SJSA1 (cell line): ENCODE measurements around the gene FRMPD4. TPM values are rescaled to one million over a fixed set of nuclear protein-coding genes. Genes with fewer than 3 reads are reported as not detected.

Experiments used
- DNase-seq, 2 experiments: peaks; one replicate each; pipeline ENCODE4 v3.0.0-alpha.2; 2015 to 2020; ENCODE audit warnings: low spot score in 2 of 2, low read depth in 1 of 2
- H3K27ac ChIP-seq: fragments of 250-450 bp; sonication (Bioruptor Pico); 2 replicates; pipeline ENCODE4 v1.5.1; 2020; ENCODE audit warnings: mild to moderate bottlenecking, moderate library complexity
- H3K27me3 ChIP-seq: fragments of 250-450 bp; sonication (Bioruptor Pico); replicated peaks from 2 replicates; pipeline ENCODE4 v1.5.1; 2020; ENCODE audit warnings: mild to moderate bottlenecking, moderate library complexity
- H3K36me3 ChIP-seq: fragments of 250-450 bp; sonication (Bioruptor Pico); 2 replicates; pipeline ENCODE4 v1.5.1; 2020; ENCODE audit warnings: mild to moderate bottlenecking
- H3K4me1 ChIP-seq: fragments of 250-450 bp; sonication (Bioruptor Pico); replicated peaks from 2 replicates; pipeline ENCODE4 v1.6.1; 2021; ENCODE audit warnings: mild to moderate bottlenecking
- H3K4me3 ChIP-seq: fragments of 250-450 bp; sonication (Bioruptor Pico); 2 replicates; pipeline ENCODE4 v1.5.1; 2020; ENCODE audit warnings: mild to moderate bottlenecking
- H3K9me3 ChIP-seq: fragments of 250-450 bp; sonication (Bioruptor Pico); replicated peaks from 2 replicates; pipeline ENCODE4 v1.5.1; 2020; ENCODE audit warnings: mild to moderate bottlenecking
- total RNA-seq: library from RNA; depleted of rRNA; stranded (reverse); fragments of >200 nt; shearing (Covaris generic); gene quantifications from 2 replicates; pipeline ENCODE4 v1.2.3, GENCODE V29; 2014; rRNA removed

The FRMPD4 gene
- 0.03 and 0.09 TPM in 2 replicates for total RNA-seq

DNA sequence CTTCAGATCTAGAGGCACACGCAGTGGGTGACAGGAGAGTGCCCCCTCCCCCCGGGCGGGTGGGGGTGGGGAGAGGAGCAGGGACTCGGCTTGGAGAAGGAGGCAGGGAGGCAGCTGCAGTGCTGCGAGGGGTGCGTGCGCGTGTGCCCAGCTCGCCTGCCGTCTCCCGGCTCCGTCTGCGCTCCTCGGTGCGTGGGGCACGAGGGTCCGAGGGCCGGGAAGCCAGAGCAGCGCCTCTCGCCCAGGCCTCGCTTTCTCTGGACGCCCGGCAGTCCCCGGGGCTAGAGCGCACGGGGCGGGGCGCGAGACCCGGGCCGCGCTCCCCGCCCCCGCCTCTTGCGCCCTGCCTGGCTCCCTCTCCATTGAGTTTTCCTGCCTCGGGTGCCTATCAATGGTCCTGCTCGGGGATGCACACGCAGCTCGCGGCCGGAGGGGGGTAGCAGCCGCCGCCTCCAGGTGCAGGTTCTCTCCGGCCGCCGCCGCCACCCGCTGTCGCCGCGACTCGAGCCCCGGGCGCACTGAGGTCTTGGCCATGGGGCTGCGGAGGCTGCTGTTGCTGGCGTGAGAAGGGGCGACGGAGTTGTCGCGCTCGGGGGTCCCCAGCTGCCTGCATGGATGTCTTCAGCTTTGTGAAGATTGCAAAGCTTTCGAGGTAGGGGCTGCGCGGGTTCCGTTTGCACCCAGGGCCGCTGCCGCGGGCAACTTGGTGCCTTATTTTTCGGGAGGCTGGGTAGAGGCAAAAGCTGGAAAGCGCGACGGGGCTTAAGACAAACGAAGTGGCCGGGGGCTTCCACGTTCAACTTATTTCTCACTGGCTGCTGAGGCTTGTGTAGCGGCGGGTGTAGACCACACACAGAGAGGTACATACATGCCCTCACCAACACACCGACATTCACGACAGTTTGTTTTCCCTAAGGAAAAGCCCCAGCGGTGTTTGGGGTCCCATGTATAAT is at the start of gene FRMPD4:
FRMPD4 (plus strand) TSS at position 113 of the 953 bp plus-strand sequence; CDS start at position 612, 499 bp downstream.
- H3K4me1 ChIP-seq = no peaks in the 10 kb centered on the region; the same call in 1 of the 2 replicates
- H3K27me3 ChIP-seq = no peaks in the 10 kb centered on the region
- peak within 1 kb of the TSS; percentile 33 for H3K4me3 ChIP-seq
- no peak within 1 kb of the TSS for H3K27ac ChIP-seq
- H3K36me3 ChIP-seq = no peaks in the 10 kb centered on the region
- H3K9me3 ChIP-seq = no peaks in the 10 kb centered on the region
- DNase-seq = peak; percentile 9 to 33

GRCh38 chrX:12089740-12090139 is 48.5 kb upstream of the FRMPD4 start:
- Histone ChIP-seq H3K4me1 (no peaks in the 10 kb centered on the region), H3K36me3 (no peaks in the 10 kb centered on the region), H3K9me3 (no peaks in the 10 kb centered on the region), H3K27me3 (no peaks in the 10 kb centered on the region), H3K4me3 (no peak overlapping the region), H3K27ac (no peak overlapping the region)
- no peak for DNase-seq

GRCh38 chrX:12113321-12113720 is 25.0 kb upstream of the FRMPD4 start:
- Histone ChIP-seq H3K27ac (no peak overlapping the region), H3K4me1 (no peaks in the 10 kb centered on the region), H3K36me3 (no peaks in the 10 kb centered on the region), H3K9me3 (no peaks in the 10 kb centered on the region), H3K4me3 (no peak overlapping the region), H3K27me3 (no peaks in the 10 kb centered on the region)
- no peak for DNase-seq

GRCh38 chrX:12115377-12115776 is 22.9 kb upstream of the FRMPD4 start:
- no peak for DNase-seq

DNA sequence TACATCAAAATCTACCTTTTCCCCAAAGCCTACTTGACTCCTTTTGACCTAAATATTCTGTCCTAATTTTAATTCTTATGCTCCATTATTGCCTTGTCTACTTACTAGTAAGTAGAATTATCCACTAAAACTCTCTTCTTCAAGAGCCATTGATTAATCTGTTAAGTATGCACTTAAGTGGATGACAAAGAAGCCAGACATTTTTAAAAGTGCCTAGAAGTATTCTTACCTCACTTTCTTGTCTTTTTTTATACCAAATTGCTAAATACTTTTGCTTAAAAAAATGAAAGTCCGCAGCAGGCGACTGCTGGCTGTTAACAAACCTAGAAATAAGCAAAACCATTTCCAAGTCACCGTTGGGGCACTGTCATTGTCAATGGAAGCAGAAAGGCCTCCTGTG is 20.1 kb upstream of the FRMPD4 start:
- Histone ChIP-seq H3K9me3 (no peaks in the 10 kb centered on the region), H3K4me1 (no peaks in the 10 kb centered on the region)
- DNase-seq = no peak

More at GRCh38 chrX:12115377-12115776, 22.9 kb upstream of the FRMPD4 start:
- H3K4me3 ChIP-seq = no peak overlapping the region
- no peaks in the 10 kb centered on the region for H3K4me1 ChIP-seq
- H3K27me3 ChIP-seq = no peaks in the 10 kb centered on the region
- no peaks in the 10 kb centered on the region for H3K9me3 ChIP-seq
- no peak overlapping the region for H3K27ac ChIP-seq
- no peaks in the 10 kb centered on the region for H3K36me3 ChIP-seq

GRCh38 chrX:12128017-12128416 is 10.3 kb upstream of the FRMPD4 start:
- H3K36me3 ChIP-seq = no peaks in the 10 kb centered on the region
- no peak for DNase-seq
- H3K27ac ChIP-seq = no peak overlapping the region
- no peak overlapping the region for H3K4me3 ChIP-seq
- H3K27me3 ChIP-seq = no peaks in the 10 kb centered on the region
- no peaks in the 10 kb centered on the region for H3K9me3 ChIP-seq
- no peaks in the 10 kb centered on the region for H3K4me1 ChIP-seq

More for the DNA sequence above, 20.1 kb upstream of the FRMPD4 start:
- H3K27me3 ChIP-seq = no peaks in the 10 kb centered on the region
- H3K4me3 ChIP-seq = no peak overlapping the region
- no peak overlapping the region for H3K27ac ChIP-seq
- no peaks in the 10 kb centered on the region for H3K36me3 ChIP-seq

DNA sequence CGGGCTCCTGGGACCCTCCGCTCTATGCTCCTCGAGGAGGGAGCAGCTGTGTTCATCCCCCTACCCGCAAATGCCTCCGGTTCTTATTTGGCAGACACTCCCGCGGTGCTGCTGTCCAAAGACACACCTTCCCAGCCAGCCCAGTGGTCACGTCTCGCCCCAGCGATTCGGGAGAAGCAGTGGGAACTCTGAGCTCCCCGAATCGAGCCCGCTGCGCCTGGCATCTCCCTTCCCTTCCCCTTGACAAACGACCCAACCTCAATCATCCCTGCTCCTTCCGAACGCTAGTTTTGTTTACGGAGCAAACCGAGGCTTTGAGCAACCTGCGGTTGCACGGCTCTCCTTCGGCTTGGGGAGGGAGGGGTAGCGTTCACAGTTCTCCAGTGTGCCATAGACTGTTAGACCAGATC is 317 bp upstream of the FRMPD4 start:
- Histone ChIP-seq H3K36me3 (no peaks in the 10 kb centered on the region), H3K4me3 (peak overlapping the region; percentile 33), H3K27me3 (no peaks in the 10 kb centered on the region), H3K27ac (no peak overlapping the region), H3K9me3 (no peaks in the 10 kb centered on the region), H3K4me1 (no peaks in the 10 kb centered on the region; the same call in 1 of the 2 replicates)
- no peak for DNase-seq

GRCh38 chrX:12139934-12140611 is 1.8 kb downstream of the FRMPD4 start:
- Histone ChIP-seq H3K27ac (no peak overlapping the region), H3K27me3 (no peaks in the 10 kb centered on the region), H3K4me3 (no peak overlapping the region), H3K4me1 (no peaks in the 10 kb centered on the region; the same call in 1 of the 2 replicates), H3K9me3 (no peaks in the 10 kb centered on the region), H3K36me3 (no peaks in the 10 kb centered on the region)
- DNase-seq = no peak

DNA sequence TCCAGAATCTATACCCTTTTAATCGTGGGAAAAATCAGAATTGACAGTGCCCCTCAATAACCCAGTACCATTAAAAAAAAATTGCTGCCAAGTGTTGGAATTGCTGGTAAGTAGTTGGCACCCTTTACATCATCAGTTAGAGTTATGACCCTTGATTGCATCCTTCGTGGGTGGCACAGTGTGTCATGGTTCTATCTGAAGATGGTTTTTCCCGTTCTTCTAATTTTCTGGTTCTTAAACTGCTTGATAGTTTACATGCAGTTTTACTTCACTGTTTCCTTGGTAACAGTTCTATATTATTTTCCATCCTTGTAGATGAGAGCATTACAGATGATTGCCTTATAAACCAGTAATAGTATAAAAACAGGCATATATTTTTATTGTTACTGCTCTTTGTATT is 3.2 kb downstream of the FRMPD4 start:
- no peaks in the 10 kb centered on the region for H3K36me3 ChIP-seq
- no peaks in the 10 kb centered on the region for H3K27me3 ChIP-seq
- H3K27ac ChIP-seq = no peak overlapping the region
- no peak for DNase-seq
- H3K4me3 ChIP-seq = no peak overlapping the region
- H3K4me1 ChIP-seq = no peaks in the 10 kb centered on the region; the same call in 1 of the 2 replicates
- H3K9me3 ChIP-seq = no peaks in the 10 kb centered on the region

DNA sequence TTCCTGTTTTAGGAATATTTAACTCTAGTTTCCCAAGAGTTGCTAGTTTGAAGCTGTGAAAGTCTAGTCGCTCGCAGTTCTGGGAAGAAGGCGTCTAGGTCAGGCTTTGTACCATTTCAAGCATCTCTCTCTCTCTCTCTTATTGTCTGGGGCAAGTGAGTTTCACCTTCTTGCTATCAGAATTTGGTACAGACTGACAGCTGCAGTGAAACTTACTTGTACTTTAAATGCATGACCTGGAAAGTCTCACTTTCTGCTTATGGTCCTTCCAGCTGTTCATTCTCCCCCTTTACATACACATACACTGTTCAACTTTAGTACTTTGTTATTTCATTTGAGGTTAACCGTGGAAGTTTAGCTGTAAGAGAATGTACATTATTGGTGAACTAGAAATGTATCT is 4.4 kb downstream of the FRMPD4 start:
- Histone ChIP-seq H3K4me1 (no peaks in the 10 kb centered on the region; the same call in 1 of the 2 replicates), H3K27ac (no peak overlapping the region), H3K27me3 (no peaks in the 10 kb centered on the region), H3K9me3 (no peaks in the 10 kb centered on the region), H3K36me3 (no peaks in the 10 kb centered on the region), H3K4me3 (no peak overlapping the region)
- no peak for DNase-seq

DNA sequence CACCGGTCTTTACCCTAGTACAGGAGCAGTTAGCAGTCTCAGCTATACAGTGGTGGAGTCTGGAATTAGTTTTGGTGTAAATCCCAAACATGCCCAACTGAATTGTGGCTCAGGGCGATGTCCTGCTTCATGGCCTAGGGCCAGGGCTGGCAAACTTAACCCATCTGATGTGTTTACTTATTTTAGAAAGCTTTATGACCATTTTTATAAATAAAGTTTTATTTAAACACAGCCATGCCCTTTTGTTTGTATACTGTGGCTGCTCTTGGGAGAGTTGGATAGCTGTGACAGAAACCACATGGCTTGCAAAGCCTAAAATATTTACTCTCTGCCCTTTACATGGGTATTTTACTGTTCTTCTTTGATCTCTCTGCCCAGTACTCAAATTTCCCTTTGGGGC is 7.1 kb downstream of the FRMPD4 start:
- no peak for DNase-seq
- Histone ChIP-seq H3K36me3 (no peaks in the 10 kb centered on the region), H3K4me3 (no peak overlapping the region), H3K4me1 (no peaks in the 10 kb centered on the region), H3K9me3 (no peaks in the 10 kb centered on the region), H3K27me3 (no peaks in the 10 kb centered on the region), H3K27ac (no peak overlapping the region)

- Histone ChIP-seq H3K4me3 (no peak overlapping the region), H3K9me3 (no peaks in the 10 kb centered on the region), H3K27me3 (no peaks in the 10 kb centered on the region), H3K4me1 (no peaks in the 10 kb centered on the region), H3K36me3 (no peaks in the 10 kb centered on the region), H3K27ac (no peak overlapping the region)
- DNase-seq = no peak
Measured at GRCh38 chrX:12149670-12150407, 11.6 kb downstream of the FRMPD4 start.

- H3K36me3 ChIP-seq = no peaks in the 10 kb centered on the region
- H3K9me3 ChIP-seq = no peaks in the 10 kb centered on the region
- no peak overlapping the region for H3K27ac ChIP-seq
- no peak overlapping the region for H3K4me3 ChIP-seq
- H3K4me1 ChIP-seq = no peaks in the 10 kb centered on the region
- no peaks in the 10 kb centered on the region for H3K27me3 ChIP-seq
- no peak for DNase-seq
Measured at GRCh38 chrX:12153317-12153716, 15.0 kb downstream of the FRMPD4 start.
